ENCODE measurements around the gene TXNRD2.

Gene TXNRD2

DNA sequence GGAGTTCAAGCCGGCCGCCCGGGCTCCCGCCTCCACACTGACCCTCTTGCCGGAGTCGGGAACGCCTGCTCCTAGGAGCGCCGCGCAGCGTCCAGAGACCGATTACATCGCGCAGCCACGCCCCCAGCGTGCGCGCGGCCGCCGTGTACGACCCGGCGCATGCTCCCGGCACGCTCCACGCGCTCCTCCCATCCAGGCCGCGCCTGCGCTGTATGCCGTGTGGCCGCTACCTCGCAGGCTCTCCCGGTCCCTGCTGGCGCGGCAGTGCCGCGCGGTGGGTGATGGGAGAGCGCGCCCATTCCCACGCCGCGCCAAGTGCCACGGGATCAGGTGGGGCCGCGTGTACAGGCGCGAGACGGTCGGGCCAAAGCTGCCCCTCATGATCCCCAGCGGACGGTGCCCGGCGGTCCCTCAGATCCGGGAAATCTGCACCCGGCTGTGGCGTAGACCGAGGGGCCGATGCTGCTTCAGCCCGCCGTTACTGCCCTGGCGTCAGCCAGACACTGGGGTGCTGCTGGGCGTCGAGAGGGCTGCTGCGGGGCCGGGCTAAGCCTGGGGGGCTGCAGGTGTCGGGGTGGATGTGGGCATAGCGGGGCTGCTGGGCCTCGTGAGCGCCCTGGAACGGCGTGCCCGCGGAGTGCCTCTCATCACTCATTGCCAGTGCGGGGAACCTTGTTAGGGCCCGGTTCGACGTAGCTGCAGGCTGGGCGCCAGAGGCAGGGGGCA, 86.7 kb downstream of the TXNRD2 start, which contains the start of the genes GNB1L and RTL10:
Gene GNB1L, minus strand, starts transcription at position 97 of the 726 bp plus-strand sequence. CDS start 33,519 bp downstream, outside the sequence.
Gene RTL10, minus strand, starts transcription at position 97 of the 726 bp plus-strand sequence. CDS start 2,613 bp downstream, outside the sequence.
- peak within 1 kb of the TSS; percentile 83 for H2BK120ac ChIP-seq (ENCODE audit: low read depth, low read length)
- H3K4me3 ChIP-seq (ENCODE audit: low read length in 2 of 2): peak within 1 kb of the TSS; percentile 92 to 98
- peak within 1 kb of the TSS; percentile 18 for H2BK12ac ChIP-seq (ENCODE audit: low read length)
- H3K36me3 ChIP-seq (replicated peaks in 1 of 2; ENCODE audit: control insufficient read depth in 2 of 2, insufficient read depth in 2 of 2, low read length in 2 of 2): peaks cover 25 to 31% of the 10 kb centered on the region in 2 donors
- H3K9ac ChIP-seq (ENCODE audit: low read depth, low read length, poor library complexity): peak within 1 kb of the TSS; percentile 99
- peak within 1 kb of the TSS; percentile 99 for H3K14ac ChIP-seq (ENCODE audit: low read length)
- H4K91ac ChIP-seq (ENCODE audit: low read depth, low read length, poor library complexity): peak within 1 kb of the TSS; percentile 61
- peak within 1 kb of the TSS; percentile 95 for H2AK5ac ChIP-seq (ENCODE audit: low read depth, low read length)
- peak within 1 kb of the TSS; percentile 90 for H2BK15ac ChIP-seq (ENCODE audit: low read length)
- peak within 1 kb of the TSS; percentile 65 for H3K27ac ChIP-seq (replicated peaks; ENCODE audit: low read length)
- peak within 1 kb of the TSS; percentile 100 for H3K18ac ChIP-seq (ENCODE audit: low read length)
- H3K9me3 ChIP-seq (replicated peaks in 1 of 2; ENCODE audit: control insufficient read depth in 2 of 2, insufficient read depth in 1 of 2, low read depth in 1 of 2, low read length in 2 of 2): peaks cover 2% of the 10 kb centered on the region in 2 donors
- peak within 1 kb of the TSS; percentile 86 for H3K4ac ChIP-seq (ENCODE audit: low read length)
- H3K4me1 ChIP-seq (ENCODE audit: control insufficient read depth in 2 of 2, insufficient read depth in 1 of 2, low read depth in 1 of 2, low read length in 2 of 2): peaks cover 12 to 15% of the 10 kb centered on the region in 2 donors
- H3K79me1 ChIP-seq (ENCODE audit: low read depth, low read length): peaks cover 27% of the 10 kb centered on the region
- H2BK5ac ChIP-seq (ENCODE audit: low read length): peak within 1 kb of the TSS; percentile 98
- H3K23ac ChIP-seq (ENCODE audit: low read depth, low read length, poor library complexity): peak within 1 kb of the TSS; percentile 100
- no CpG with 5 or more reads among the region's 81 CpGs for WGBS, 2 donors (ENCODE audit: extremely low coverage in 2 of 2, insufficient read length in 2 of 2, insufficient replicate concordance in 1 of 2)
- no peaks in the 10 kb centered on the region for H3K27me3 ChIP-seq (ENCODE audit: control insufficient read depth in 3 of 3, insufficient read depth in 3 of 3, low read depth in 1 of 3, low read length in 3 of 3)
- H3K4me2 ChIP-seq (ENCODE audit: insufficient read depth, low read length, poor library complexity, severe bottlenecking): peak within 1 kb of the TSS; percentile 92
- peak within 1 kb of the TSS; percentile 86 for H4K8ac ChIP-seq (ENCODE audit: low read depth, low read length)
- peak within 1 kb of the TSS; percentile 95 for H2AFZ ChIP-seq (ENCODE audit: low read length)
- DNase-seq (ENCODE audit: low spot score): peak; percentile 95

DNA sequence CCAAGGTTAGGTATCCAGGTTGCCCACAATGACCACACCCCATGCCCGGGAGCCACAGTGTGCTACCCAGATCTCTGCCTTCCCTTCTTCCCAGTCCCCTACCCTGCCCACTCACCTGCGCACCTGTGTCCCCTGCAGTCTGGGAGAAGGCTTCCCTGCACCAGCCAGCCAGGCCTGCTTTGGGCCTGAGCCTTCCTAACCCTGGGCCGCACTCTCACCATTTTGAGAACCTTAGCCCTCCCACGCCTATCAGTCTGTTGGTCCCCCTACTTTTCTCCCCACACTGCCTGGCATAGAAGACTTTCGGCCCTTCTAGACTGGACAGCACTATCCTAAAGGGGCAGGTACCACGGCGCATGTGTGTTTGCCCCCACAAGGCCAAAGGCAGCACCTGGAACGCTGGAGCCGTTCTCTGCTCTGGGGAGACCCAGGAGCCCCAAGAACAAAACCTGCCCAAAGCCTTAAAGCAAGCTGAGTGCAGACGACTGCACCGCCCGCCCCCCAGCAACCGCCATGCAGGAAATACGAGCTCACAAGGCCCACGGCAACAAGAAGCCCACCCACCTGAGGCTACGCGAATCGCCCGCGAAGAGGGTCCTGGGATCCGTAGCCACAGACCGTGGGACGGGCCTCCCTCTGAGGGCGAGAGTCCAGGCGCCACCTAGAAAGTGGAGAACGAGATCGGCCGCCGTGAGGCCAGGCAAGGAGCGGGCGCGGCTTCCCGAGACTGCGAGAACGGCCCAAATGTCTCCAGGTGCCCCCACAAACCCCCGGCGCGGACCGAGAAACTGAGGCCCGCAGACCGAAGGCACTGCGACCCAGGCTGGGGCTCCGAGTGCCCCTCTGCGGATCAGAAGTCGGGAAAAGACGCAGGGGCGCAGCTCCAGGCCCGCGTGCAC, 87.5 kb downstream of the TXNRD2 start:
- peak overlapping the region; percentile 69 for H2BK15ac ChIP-seq (ENCODE audit: low read length)
- H3K4ac ChIP-seq (ENCODE audit: low read length): peak overlapping the region; percentile 58
- H2BK120ac ChIP-seq (ENCODE audit: low read depth, low read length): peak overlapping the region; percentile 68
- WGBS, 2 donors (ENCODE audit: extremely low coverage in 2 of 2, insufficient read length in 2 of 2, insufficient replicate concordance in 1 of 2): no CpG with 5 or more reads among the region's 49 CpGs
- H3K9ac ChIP-seq (ENCODE audit: low read depth, low read length, poor library complexity): peak overlapping the region; percentile 99
- H3K23ac ChIP-seq (ENCODE audit: low read depth, low read length, poor library complexity): peak overlapping the region; percentile 100
- peak overlapping the region; percentile 61 for H4K91ac ChIP-seq (ENCODE audit: low read depth, low read length, poor library complexity)
- H3K4me1 ChIP-seq (ENCODE audit: control insufficient read depth in 2 of 2, insufficient read depth in 1 of 2, low read depth in 1 of 2, low read length in 2 of 2): peaks cover 12 to 15% of the 10 kb centered on the region in 2 donors
- H3K14ac ChIP-seq (ENCODE audit: low read length): peak overlapping the region; percentile 99
- peaks cover 2 to 8% of the 10 kb centered on the region in 2 donors for H3K9me3 ChIP-seq (replicated peaks in 1 of 2; ENCODE audit: control insufficient read depth in 2 of 2, insufficient read depth in 1 of 2, low read depth in 1 of 2, low read length in 2 of 2)
- DNase-seq (ENCODE audit: low spot score): no peak
- H3K36me3 ChIP-seq (replicated peaks in 1 of 2; ENCODE audit: control insufficient read depth in 2 of 2, insufficient read depth in 2 of 2, low read length in 2 of 2): peaks cover 27 to 37% of the 10 kb centered on the region in 2 donors
- H3K27ac ChIP-seq (replicated peaks; ENCODE audit: low read length): peak overlapping the region; percentile 65
- peaks cover 27% of the 10 kb centered on the region for H3K79me1 ChIP-seq (ENCODE audit: low read depth, low read length)
- no peak overlapping the region for H2BK12ac ChIP-seq (ENCODE audit: low read length)
- peak overlapping the region; percentile 91 for H2BK5ac ChIP-seq (ENCODE audit: low read length)
- peak overlapping the region; percentile 95 for H2AK5ac ChIP-seq (ENCODE audit: low read depth, low read length)
- no peak overlapping the region for H4K8ac ChIP-seq (ENCODE audit: low read depth, low read length)
- peak overlapping the region; percentile 98 for H3K18ac ChIP-seq (ENCODE audit: low read length)
- peak overlapping the region; percentile 72 for H3K4me2 ChIP-seq (ENCODE audit: insufficient read depth, low read length, poor library complexity, severe bottlenecking)
- H2AFZ ChIP-seq (ENCODE audit: low read length): peak overlapping the region; percentile 94
- H3K27me3 ChIP-seq (ENCODE audit: control insufficient read depth in 3 of 3, insufficient read depth in 3 of 3, low read depth in 1 of 3, low read length in 3 of 3): no peaks in the 10 kb centered on the region
- H3K4me3 ChIP-seq (ENCODE audit: low read length in 2 of 2): peak overlapping the region; percentile 92 to 98

DNA sequence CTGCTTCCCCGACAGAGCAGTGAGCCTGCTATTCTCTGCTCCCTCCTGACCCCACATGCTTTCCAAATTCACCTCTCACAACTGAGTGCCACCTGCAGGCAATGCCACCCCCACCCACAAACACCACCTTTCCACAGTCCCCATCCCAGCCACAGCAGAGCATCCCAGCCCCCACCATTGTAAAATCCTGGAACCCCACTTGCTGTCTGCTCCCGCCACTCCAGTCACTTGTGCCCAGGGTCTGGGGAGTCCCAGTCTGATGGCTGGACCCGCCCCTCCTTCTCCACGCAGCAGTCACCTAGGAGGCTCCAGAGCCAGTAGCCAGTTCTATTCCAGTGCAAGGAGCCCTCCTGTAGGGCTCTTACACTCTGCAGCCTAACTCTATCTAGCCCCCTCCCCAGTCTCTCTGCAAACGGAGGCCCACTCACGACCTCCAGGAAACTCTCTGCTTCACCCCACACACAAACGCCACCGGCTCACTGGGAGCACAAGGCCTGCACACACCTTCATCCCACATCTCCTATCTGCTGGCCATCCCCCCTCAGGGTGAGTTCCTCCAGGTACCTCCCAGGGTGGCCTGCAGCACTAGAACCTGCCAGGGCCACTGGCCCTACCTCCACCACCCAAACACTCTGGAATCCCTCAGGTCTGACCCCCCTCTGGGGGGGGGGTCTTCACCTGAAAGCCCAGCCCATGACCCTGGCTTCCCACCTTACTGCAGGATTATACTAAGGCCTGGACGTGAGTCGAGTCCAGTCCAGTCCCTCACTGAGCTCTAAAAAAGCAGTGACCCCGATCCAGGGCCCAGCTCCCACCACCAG, 88.3 kb downstream of the TXNRD2 start:
- peak overlapping the region; percentile 91 for H2BK5ac ChIP-seq (ENCODE audit: low read length)
- peak overlapping the region; percentile 54 for H2BK15ac ChIP-seq (ENCODE audit: low read length)
- no peak overlapping the region for H2BK12ac ChIP-seq (ENCODE audit: low read length)
- no peak overlapping the region for H3K4ac ChIP-seq (ENCODE audit: low read length)
- peak overlapping the region; percentile 81 for H3K18ac ChIP-seq (ENCODE audit: low read length)
- H3K9me3 ChIP-seq (replicated peaks in 1 of 2; ENCODE audit: control insufficient read depth in 2 of 2, insufficient read depth in 1 of 2, low read depth in 1 of 2, low read length in 2 of 2): peaks cover 3 to 8% of the 10 kb centered on the region in 2 donors
- H4K8ac ChIP-seq (ENCODE audit: low read depth, low read length): no peak overlapping the region
- WGBS, 2 donors (ENCODE audit: extremely low coverage in 2 of 2, insufficient read length in 2 of 2, insufficient replicate concordance in 1 of 2): no CpG with 5 or more reads among the region's 11 CpGs
- no peak overlapping the region for H3K27ac ChIP-seq (replicated peaks; ENCODE audit: low read length)
- H3K4me1 ChIP-seq (ENCODE audit: control insufficient read depth in 2 of 2, insufficient read depth in 1 of 2, low read depth in 1 of 2, low read length in 2 of 2): peaks cover 12 to 15% of the 10 kb centered on the region in 2 donors
- peaks cover 29 to 45% of the 10 kb centered on the region in 2 donors for H3K36me3 ChIP-seq (replicated peaks in 1 of 2; ENCODE audit: control insufficient read depth in 2 of 2, insufficient read depth in 2 of 2, low read length in 2 of 2)
- H2BK120ac ChIP-seq (ENCODE audit: low read depth, low read length): no peak overlapping the region
- peak overlapping the region; percentile 92 to 98 for H3K4me3 ChIP-seq (ENCODE audit: low read length in 2 of 2)
- peak overlapping the region; percentile 22 for H4K91ac ChIP-seq (ENCODE audit: low read depth, low read length, poor library complexity)
- H3K9ac ChIP-seq (ENCODE audit: low read depth, low read length, poor library complexity): peak overlapping the region; percentile 99
- H3K79me1 ChIP-seq (ENCODE audit: low read depth, low read length): peaks cover 27% of the 10 kb centered on the region
- H3K14ac ChIP-seq (ENCODE audit: low read length): peak overlapping the region; percentile 99
- no peak for DNase-seq (ENCODE audit: low spot score)
- H3K23ac ChIP-seq (ENCODE audit: low read depth, low read length, poor library complexity): peak overlapping the region; percentile 100
- H3K27me3 ChIP-seq (ENCODE audit: control insufficient read depth in 3 of 3, insufficient read depth in 3 of 3, low read depth in 1 of 3, low read length in 3 of 3): no peaks in the 10 kb centered on the region
- peak overlapping the region; percentile 95 for H2AK5ac ChIP-seq (ENCODE audit: low read depth, low read length)
- H3K4me2 ChIP-seq (ENCODE audit: insufficient read depth, low read length, poor library complexity, severe bottlenecking): peak overlapping the region; percentile 72
- H2AFZ ChIP-seq (ENCODE audit: low read length): no peak overlapping the region

Data from neuronal stem cell (in vitro differentiated cells).